ENCODE results near the gene TROAP.

- TF ChIP-seq CTCF (IDR thresholded peaks at IDR 0.05; ENCODE audit: low read depth, low read length, poor library complexity, severe bottlenecking) (no peak), EZH2phosphoT487 (IDR thresholded peaks at IDR 0.05; ENCODE audit: borderline replicate concordance, low read length) (no peak)
Measured at GRCh38 chr12:49277466-49277865, 45.6 kb upstream of the TROAP start.

Measured in DOHH2 (cell line).